ENCODE measurements around the gene SHISA9.

DNA sequence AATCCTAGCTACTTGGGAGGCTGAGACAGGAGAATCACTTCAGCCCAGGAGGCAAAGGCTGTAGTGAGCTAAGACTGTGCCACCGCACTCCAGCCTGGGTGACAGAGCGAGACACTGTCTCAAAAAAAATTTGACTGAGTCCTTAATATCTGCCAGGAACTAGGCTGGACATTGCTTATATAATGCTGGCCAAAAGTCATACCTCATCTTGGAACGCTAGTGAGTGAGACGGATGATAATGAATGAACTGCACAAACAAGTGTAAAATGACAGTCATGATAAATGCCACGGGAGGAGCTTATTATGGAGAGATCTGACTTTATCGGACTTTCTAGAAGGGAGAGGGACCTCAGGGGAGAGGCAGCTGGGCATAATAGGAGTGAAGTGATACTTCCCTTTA is 327.6 kb downstream of the SHISA9 start:
- no peak for TF ChIP-seq POLR2A (IDR thresholded peaks at IDR 0.05)
- TF ChIP-seq, protein P1, sequence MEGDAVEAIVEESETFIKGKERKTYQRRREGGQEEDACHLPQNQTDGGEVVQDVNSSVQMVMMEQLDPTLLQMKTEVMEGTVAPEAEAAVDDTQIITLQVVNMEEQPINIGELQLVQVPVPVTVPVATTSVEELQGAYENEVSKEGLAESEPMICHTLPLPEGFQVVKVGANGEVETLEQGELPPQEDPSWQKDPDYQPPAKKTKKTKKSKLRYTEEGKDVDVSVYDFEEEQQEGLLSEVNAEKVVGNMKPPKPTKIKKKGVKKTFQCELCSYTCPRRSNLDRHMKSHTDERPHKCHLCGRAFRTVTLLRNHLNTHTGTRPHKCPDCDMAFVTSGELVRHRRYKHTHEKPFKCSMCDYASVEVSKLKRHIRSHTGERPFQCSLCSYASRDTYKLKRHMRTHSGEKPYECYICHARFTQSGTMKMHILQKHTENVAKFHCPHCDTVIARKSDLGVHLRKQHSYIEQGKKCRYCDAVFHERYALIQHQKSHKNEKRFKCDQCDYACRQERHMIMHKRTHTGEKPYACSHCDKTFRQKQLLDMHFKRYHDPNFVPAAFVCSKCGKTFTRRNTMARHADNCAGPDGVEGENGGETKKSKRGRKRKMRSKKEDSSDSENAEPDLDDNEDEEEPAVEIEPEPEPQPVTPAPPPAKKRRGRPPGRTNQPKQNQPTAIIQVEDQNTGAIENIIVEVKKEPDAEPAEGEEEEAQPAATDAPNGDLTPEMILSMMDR (IDR thresholded peaks at IDR 0.05), result no peak
- TF ChIP-seq EP300 (IDR thresholded peaks at IDR 0.05), result no peak
